Mammary epithelial cell (primary cell): ENCODE results near the gene ALK.

Experiments used
- CTCF ChIP-seq, 2 donors: IDR thresholded peaks in 1 of 2; conservative IDR thresholded peaks in 1 of 2; 2 replicates each; pipeline ENCODE4 v1.5.1; 2011 to 2012; ENCODE audit warnings: inconsistent platforms in 2 of 2, low read length in 2 of 2, mild to moderate bottlenecking in 2 of 2, control low read depth in 1 of 2, low read depth in 1 of 2; ENCODE audit not compliant: insufficient read depth in 1 of 2; ENCODE audit errors: extremely low read depth in 1 of 2
- EZH2 ChIP-seq: IDR thresholded peaks from 2 replicates; pipeline ENCODE4 v1.6.1; 2012; ENCODE audit warnings: low read length, inconsistent platforms, borderline replicate concordance

- TF ChIP-seq CTCF (conservative IDR thresholded peaks at IDR 0.05 in 1 of 2, IDR thresholded peaks at IDR 0.05 in 1 of 2; ENCODE audit: extremely low read depth in 1 of 2, insufficient read depth in 1 of 2, low read depth in 1 of 2, low read length in 2 of 2): no peak
- no peak for TF ChIP-seq EZH2
These were observed 395.5 kb downstream of the ALK start for GRCh38 chr2:29525921-29526320.
